GM21737 (cell line): ENCODE measurements around the gene ERVW-1.
A peak's percentile ranks its signal among the peaks of the same experiment; 100 is the strongest.
"Not testable (repeated sequence)": the region's sequence is repeated elsewhere in the genome, so short reads cannot be mapped to it uniquely, and the experiment has no call there.

Source experiments
- ATAC-seq: cut with Tn5 transposase; IDR thresholded peaks from one replicate; pipeline ENCODE4 v1.9.1; 2021; ENCODE audit warnings: mild to moderate bottlenecking, moderate library complexity; ENCODE audit not compliant: unreplicated experiment

The ERVW-1 gene

DNA sequence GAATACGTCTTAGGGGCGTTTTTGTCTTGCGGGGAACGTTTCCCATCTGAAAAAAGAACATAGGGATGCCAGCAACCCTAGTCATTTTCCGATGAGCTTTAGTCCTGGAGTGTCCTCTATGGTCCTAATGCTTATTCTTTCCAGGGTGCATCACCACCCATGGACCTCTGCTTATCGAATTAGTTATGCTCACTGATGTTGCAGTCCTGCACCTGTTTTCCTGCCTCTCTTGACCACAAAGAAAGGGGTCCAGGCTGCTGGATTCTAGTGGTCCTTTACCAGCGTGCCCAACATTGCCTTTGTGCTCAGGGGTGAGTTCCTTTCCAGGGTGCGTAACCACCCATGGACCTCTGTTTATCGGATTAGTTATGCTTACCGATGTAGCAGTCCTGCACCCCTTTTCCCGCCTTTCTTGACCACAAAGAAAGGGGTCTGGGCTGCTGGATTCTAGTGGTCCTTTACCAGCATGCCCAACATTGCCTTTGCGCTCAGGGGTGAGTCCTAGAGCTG is 2.4 kb downstream of the ERVW-1 start:
- ATAC-seq, result not testable (repeated sequence)

DNA sequence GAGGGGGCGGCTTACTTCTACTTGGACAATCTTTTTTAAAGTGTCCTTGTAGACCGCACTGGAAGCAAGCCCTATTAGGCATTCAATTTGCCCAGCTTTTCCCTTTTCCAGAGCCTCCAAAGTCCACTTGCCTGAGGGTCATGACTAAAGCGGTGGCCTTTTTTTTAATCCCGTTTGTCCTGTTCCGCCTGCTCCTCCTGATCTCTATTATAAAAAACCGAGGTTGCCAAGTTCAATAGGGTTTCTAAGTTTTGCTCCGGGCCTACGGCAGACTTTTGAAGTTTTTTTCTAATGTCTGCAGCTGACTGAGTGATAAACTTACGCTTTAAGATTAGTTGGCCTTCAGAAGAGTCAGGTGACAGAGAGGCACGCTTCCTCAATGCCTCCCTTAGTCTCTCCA is 3.8 kb downstream of the ERVW-1 start:
- ATAC-seq, result not testable (repeated sequence)

DNA sequence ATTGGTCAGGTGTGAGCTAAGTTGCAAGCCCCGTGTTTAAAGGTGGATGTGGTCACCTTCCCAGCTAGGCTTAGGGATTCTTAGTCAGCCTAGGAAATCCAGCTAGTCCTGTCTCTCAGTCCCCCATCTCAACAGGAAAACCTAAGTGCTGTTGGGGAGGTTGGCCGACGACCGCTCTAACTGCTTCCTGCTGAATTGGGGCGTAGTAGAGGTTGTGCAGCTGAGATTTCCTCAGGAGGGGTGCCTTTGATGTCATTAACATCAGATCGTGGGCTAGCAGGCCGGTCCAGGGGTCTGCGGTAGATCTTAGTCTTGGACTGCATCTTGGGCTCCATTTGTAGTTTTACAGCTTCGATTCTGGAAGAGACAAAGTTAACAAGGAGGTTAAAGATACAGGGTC is 9.2 kb downstream of the ERVW-1 start:
- not testable (repeated sequence) for ATAC-seq

DNA sequence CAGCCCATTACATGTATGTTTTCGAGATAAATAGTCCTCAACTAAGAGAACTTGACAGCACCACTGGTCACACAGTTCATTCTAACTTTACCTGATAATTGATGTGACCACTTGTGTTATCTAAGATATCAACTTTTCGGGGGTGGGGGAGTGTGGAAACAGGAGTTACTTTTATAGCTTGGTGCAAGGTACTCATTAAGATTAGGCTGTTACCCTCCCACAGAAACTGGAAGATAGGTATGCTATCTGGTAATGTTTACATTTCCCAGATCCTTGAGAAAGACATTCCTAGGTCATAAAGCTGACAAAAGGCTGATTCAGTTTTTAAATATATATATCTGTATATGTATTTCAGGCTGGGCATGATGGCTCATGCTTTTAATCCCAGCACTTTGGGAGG is 11.1 kb downstream of the ERVW-1 start:
- ATAC-seq, result no peak

DNA sequence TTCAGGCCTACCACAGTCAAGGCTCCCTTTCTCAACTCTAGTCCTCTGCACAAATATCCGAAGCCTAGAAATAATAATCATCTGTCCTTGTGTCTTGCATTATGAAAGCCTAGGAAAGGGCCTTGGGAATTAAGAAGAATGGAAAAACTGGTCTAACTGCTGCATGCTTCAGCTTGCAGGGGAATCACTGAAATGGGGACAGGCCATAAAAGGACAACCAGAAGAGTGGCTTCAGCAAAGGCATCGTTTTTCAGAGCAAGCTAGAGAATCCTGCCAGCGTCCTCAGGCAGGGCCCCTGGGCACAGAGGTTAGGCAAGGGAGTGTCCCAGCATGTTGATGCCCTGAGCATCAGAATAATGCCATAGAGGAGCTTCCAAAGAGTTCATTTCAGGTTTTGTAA is 13.2 kb downstream of the ERVW-1 start:
- no peak for ATAC-seq

DNA sequence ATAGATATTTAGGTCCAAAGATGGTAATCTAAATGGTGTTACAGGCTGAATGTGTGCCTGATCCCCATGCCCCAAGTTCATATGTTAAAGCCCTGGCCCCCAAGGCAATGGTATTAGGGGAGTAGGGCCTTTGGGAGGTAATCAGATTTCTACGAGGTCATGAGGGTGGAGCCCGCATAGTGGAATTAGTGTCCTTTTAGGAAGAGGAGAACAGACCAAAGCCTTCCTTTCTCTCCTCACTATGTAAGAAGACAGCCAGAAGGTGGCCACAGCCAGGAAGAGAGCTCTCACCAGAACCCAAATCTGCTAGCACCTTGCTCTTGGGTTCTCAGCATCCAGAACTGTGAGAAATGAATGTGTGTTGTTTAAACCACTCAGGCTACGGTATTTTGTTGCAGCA is 15.2 kb downstream of the ERVW-1 start:
- ATAC-seq, result no peak

DNA sequence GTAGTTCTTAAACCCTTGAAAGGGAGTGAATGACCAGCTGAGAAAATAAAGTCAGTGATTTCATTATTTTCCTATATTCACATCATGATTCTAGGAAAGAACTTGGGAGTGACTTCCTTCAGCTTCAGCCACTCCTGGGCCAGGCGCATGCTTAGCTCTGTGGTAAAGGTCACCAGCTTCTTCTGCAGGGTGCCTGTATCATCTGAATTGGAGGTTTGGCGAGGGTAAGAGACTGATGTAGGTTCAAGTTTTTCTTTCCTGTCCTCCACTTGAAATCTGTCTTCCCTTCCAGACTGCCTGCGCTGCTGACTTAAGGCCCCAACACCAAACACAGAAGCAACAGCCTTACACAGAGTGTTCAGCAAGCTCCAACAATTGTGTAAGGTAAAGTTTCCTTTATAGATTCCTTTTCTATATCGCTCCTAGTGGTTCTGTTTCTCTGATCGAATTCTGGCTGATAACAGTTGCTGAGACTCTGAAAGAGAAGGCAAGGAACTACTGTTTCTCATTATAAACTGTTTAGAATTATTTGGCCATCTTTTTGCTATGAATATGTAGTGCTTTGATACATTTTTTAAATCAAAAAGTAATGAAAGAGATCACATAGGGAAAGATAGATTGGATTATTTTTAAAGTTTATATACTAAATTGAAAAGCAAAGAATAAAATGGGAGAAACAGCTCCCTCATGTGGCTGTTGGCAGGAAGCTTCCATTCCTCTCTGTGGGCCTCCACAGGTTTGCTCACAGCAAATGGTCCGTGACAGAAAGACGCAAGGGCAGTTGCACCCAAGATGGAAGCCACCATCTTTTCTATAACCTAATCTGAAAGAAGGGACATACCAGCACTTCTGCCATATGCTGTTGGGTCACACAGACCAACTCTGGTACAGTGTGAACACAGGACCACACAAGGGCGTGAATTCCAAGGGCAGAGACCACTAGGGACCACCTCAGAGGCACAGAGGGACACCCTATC is 16.4 kb downstream of the ERVW-1 start:
- ATAC-seq, result no peak

DNA sequence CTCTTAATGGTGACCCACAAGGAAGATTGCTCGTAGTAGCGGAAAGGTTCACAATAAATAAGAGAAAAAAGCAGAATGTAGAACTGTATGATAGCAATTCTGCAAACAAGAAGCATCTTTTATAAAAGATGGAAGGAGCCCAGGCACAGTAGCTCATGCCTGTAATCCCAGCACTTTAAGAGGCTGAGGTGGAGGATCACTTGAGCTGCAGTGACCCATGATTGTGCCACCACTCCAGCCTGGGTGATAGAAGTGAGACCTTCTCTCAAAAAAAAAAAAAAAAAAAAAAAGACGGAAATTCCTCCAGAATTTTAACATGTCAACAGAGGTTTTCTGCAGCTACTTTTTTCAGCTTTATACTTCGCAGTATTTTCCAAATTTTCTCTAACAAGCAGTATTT is 17.2 kb downstream of the ERVW-1 start:
- ATAC-seq, result no peak

DNA sequence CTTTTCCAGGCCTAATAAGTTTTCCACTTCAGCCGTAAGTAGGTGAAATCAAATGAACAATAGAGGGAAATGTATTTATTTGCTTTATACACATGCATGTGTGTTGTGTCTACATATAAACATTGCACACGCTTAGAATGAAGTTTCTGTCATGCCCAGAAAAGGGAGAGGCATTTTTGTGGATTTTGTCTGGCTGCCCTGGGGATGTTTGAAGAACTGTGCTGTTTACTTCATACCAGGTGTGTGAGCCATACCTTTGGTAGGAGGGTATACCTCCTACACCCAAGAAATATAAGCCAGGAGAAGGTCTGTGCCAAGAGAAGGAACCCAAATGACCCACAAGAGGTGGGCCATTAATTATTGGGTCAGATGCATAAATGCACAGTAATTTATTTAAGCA is 17.6 kb downstream of the ERVW-1 start:
- no peak for ATAC-seq

DNA sequence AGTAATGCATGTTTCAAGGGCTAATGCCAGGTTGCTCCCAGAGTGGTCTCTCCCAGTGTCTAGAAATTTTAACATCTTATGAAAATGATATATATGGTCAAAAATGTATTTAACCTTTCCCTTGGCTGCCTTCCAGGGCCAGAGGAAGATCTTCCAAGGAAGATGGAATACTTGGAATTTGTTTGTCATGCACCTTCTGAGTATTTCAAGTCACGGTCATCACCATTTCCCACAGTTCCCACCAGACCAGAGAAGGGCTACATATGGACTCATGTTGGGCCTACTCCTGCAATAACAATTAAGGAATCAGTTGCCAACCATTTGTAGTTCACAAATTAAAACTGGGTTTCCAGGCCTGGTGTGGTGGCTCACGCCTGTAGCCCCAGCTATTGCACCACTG is 21.5 kb downstream of the ERVW-1 start:
- no peak for ATAC-seq

DNA sequence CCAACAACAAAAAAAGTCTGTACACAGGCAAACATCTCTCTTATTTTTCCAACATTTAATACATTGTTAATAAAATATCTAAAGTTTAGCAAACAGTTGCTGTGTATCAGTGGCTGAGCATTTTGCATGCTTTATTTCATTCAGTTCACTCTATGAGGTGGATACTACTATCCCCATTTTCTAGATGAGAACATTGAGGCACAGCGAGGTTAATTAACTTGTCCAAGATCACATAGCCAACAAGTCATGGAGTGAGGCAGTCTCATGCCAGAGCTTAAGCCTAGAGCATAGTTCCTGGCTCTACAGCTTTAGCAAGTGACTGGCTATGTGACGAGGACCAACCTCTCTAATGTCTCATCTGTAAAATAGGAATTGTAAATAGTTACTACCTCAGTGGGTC is 26.1 kb downstream of the ERVW-1 start:
- ATAC-seq, result no peak

DNA sequence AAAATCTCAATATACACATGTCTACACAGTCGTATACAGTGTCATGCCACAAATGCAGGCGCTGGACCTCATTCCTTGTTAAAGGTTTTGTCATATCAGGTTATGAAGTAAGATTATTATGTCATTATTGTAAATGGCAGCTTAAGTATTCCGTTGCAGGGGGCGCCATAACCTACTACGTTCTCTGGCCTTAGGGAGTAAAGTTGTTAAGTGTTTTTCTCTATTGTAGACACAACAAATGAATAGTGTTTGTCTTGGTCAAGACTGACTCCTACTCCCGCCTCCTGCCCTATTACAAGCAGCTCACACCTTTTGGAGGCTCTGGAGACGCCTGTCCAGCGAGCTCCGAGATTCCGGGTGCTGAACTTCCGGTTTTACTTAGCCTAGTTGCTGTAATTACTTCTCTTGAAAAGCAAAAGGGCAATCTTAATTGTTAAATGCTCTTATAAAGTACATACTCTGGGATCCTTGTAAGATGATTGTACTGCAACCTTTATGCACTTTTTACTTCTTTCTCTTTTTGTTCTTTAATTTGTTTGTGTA is 29.5 kb downstream of the ERVW-1 start:
- peak; percentile 32 for ATAC-seq

DNA sequence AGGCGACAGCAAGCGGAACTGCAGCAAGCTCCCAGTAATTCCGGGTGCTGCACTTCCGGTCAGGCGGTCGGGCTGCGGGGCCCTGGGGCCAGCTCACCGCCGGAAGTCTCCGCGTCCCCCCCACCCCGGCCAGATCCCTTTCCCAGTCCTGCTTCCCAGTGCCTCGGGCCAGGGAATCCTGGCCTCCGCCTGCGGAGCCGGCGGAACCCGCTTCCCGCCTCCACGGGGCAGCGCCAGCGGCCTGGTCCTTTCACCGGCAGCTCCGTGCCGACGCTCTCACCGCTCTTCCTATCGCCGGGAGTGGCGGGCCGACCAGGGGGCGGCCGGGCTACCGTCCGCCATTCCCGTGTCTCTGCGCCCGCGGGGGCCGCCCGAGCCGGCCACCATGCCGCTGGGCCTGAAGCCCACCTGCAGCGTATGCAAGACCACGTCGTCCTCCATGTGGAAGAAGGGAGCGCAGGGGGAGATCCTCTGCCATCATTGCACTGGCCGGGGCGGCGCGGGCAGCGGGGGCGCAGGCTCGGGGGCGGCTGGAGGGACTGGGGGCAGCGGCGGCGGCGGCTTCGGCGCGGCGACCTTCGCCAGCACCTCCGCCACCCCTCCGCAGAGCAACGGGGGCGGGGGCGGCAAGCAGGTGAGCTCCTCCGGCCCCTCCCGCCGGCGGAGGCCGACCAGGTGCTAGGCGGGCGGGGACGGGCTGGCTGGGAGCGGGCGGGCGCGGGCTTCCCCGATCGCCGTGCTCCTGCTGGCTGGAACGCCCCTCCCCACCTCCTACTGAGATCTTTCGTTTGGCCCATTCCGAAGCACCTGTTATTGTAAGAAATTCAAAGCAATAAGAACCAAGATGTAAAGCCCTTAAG is 30.2 kb downstream of the ERVW-1 start, which contains the start of gene GATAD1:
Gene GATAD1, plus strand, starts transcription at position 138 of the 860 bp plus-strand sequence. Its CDS starts 248 bp downstream, at position 386.
- peak; percentile 83 for ATAC-seq

DNA sequence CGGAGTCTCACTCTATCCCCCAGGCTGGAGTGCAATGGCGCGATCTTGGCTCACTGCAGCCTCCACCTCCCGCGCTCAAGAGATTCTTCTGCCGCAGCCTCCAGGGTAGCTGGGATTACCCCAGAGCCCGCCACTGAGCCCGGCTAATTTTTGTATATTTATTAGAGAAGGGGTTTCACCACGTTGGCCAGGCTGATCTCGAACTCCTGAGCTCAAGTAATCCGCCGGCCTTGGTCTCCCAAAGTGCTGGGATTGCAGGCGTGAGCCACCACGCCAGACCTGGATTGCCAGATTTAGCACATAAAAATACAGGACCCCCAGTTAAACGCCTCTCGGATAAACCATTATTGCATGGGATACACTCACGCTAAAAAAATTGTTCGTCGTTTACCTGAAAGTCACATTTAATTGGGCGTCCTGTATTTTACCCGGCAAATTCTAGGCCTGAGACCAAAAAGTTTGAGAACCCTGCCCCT is 30.8 kb downstream of the ERVW-1 start:
- ATAC-seq, result no peak

DNA sequence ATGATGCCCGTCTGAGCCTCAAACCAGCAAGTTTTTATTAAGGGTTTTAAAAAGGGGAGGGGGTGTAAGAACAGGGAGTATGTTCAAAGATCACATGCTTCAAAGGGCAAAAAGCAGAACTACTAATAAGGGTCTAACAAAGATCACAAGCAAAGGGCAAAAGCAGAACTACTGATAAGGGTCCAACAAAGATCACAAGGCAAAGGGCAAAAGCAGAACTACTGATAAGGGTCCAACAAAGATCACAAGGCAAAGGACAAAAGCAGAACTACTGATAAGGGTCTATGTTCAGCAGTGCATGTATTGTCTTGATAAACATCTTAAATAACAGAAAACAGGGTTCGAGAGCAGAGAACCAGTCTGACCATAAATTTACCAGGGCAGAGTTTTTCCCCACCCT is 35.0 kb downstream of the ERVW-1 start:
- not testable (repeated sequence) for ATAC-seq

DNA sequence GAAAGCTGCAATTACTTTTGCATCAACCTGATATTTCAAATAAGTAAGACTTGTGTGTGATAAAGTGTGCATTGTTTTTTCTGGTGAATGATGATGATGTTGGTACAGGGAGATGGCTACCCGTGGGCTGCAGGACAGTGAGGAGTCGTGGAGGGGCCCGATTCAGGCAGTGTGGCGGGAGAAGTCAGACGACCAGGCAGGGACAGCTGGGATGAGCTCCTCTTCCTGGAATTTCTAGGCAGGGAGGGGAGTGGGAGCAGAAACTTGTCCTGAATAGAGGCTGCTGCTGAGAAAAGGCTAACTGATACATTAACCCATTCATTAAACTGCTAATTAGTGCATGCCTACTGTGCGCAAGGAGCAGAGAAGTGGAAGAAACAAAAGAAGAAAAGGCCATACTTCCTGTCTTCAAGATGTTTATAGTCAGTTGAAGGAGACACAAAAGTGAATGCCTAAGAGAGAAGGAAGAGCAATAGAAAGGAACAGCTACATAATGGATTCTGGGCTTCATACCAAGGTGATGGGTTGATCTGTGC is 39.7 kb downstream of the ERVW-1 start:
- no peak for ATAC-seq

DNA sequence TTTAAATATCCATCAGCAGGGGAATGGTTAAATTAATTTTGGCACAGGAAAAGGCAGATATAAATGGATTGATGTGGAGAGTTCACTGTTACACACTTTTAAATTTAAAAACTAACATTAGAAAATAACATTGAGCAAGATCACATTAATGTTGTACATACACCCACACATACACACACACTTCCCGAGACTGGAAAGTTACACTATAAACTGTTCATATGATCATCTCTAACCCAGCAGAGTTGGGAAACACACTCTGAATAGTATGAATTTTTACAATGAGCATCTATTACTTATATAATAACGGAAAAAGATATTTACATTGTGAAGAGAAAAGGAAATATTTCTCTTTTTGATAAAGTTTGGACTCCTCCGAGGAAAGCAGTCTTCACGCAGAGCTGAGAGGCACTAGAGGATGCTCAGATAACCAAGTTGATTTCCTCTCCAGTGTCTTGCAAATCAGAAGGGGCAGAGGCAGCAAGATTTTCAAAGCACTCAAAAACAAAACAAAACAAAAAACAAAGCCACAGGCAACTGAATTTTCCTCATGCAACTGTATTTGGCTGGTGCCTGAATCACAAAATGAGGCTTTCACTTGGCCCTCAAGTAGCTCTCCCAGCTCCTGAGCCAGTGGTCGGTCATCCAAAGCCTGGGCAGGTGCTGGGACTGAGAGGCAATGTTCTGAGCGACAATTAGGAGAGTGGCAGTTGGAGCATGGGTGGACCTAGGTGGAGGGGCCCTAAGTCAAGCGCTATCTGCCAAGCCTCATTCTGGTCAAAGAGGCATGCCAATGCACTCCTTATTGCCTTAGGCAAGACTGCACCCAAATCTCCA is 40.9 kb downstream of the ERVW-1 start:
- no peak for ATAC-seq

DNA sequence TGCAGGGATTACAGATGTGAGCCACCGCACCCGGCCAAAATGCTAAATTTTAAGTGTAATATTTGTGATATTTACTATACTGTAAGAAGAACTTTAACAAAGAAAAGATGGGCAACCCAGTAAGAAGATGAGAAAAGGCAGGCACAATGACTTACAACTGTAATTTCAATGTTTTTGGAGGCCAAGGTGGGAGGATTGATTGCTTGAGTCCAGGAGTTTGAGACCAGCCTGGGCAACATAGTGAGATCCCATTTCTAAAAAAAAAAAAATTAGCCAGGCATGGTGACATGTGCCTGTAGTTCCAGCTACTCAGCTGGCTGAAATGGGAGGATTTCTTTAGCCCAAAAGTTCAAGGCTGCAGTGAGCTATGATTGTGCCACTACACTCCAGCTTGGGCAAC is 42.2 kb downstream of the ERVW-1 start:
- no peak for ATAC-seq

DNA sequence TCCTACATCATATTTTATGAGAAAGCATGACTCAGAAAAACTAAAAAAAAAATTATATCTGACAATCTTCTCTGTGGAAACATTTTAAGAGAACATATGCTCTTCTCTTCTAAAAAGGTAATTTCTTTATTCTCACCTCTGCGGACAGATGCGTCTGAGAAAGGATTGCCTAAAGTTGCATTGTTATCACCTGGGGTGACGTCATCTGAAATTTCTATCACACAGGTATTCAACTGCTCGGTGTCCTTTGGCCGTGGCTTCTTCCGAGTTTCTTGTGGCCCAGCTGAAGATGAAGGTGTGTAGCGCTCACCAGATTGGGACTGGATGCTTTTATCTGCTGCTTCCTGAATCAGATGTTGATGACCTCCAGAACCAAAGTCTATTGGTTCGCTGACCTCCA is 44.7 kb downstream of the ERVW-1 start:
- no peak for ATAC-seq
